Adrenal gland (tissue), 12 donors: ENCODE data around the gene OBP2B. TPM values are rescaled to one million over a fixed set of nuclear protein-coding genes. Genes with fewer than 3 reads are reported as not detected.
A peak's percentile ranks its signal among the peaks of the same experiment; 100 is the strongest.

ENCODE experiments used
- DNase-seq, 7 donors: peaks; one replicate each; pipeline ENCODE4 v3.0.0-alpha.2; 2019 to 2020
- H3K27ac ChIP-seq, 5 donors: fragments of 200-600 bp; sonication (generic) in 4 of 5; 1 replicate in 3 of 5; 2 replicates in 2 of 5; pipeline versions ENCODE4 v1.5.1 to v1.8.0; 2016 to 2020; ENCODE audit warnings: mild to moderate bottlenecking in 1 of 5
- H3K27me3 ChIP-seq: fragments of 200-600 bp; 2 replicates; pipeline ENCODE4 v1.8.0; 2021
- H3K36me3 ChIP-seq, 2 donors: fragments of 200-600 bp; replicated peaks in 1 of 2; 1 replicate in 1 of 2; 2 replicates in 1 of 2; pipeline versions ENCODE4 v1.5.1 to v1.8.0; 2018 to 2022
- H3K4me1 ChIP-seq, 2 donors: fragments of 200-600 bp; replicated peaks in 1 of 2; 1 replicate in 1 of 2; 2 replicates in 1 of 2; pipeline versions ENCODE4 v1.5.1 to v1.8.0; 2018 to 2021
- H3K4me3 ChIP-seq, 4 donors: fragments of 200-600 bp; sonication (generic) in 3 of 4; one replicate each; pipeline ENCODE4 v1.5.1; 2016 to 2018
- H3K9me3 ChIP-seq, 3 donors: fragments of 200-600 bp; sonication (generic) in 1 of 3; replicated peaks in 1 of 3; 1 replicate in 2 of 3; 2 replicates in 1 of 3; pipeline versions ENCODE4 v1.5.1 to v1.8.0; 2016 to 2021
- CTCF ChIP-seq, 6 experiments: fragments of 450-650 bp in 4 of 6; fragments of 200-600 bp in 2 of 6; sonication (generic) in 1 of 6; IDR thresholded peaks; 1 replicate in 5 of 6; 2 replicates in 1 of 6; pipeline versions ENCODE4 v1.5.1 to v1.8.0; 2016 to 2021; ENCODE audit warnings: antibody characterized with exemption in 6 of 6, mild to moderate bottlenecking in 2 of 6, moderate library complexity in 1 of 6
- POLR2A ChIP-seq, 2 donors: fragments of 450-650 bp; IDR thresholded peaks; one replicate each; pipeline ENCODE4 v1.6.1; 2017; ENCODE audit warnings: antibody characterized with exemption in 2 of 2, mild to moderate bottlenecking in 2 of 2, moderate library complexity in 1 of 2
- WGBS, 4 donors: extraction: QIAGEN DNeasy Blood & Tissue Kit in 2 of 4; methylation state at CpG; one replicate each; pipeline versions ENCODE4 v1.1.5 to v1.1.7; 2013 to 2017; 5-methylcytosine and 5-hydroxymethylcytosine counted together
- intact Hi-C, 2 donors: fragments of 100-400 bp; cut with DNase I; formaldehyde crosslinking; loops; one replicate each; pipeline versions ENCODE4 v1.14.1 to v1.15.0; 2022 to 2023
- polyA plus RNA-seq, 3 donors: library from polyadenylated mRNA; stranded (reverse); fragments of 200-250 nt in 2 of 3; fragments of 350-450 nt in 1 of 3; fragmentation: Illumina TruSeq in 1 of 3; extraction: RNeasy Lipid Tissue Mini Kit (QIAGEN cat#74804) in 1 of 3; gene quantifications; one replicate each; pipeline ENCODE4 v1.2.3, GENCODE V29; 2013 to 2014
- total RNA-seq, 9 donors: library from RNA; depleted of rRNA in 4 of 9; stranded (reverse); fragments of >200 nt in 4 of 9; fragments of 120-200 nt in 1 of 9; fragmentation: NEBNext Ultra II Directional in 1 of 9; extraction: Animal tissue kit (Norgen Biotek cat#: 25700) in 1 of 9; gene quantifications; one replicate each; pipeline versions ENCODE4 v1.1.0 to v1.2.4, GENCODE V29; 2013 to 2023
- donor health status: healthy with polysubstance abuse.
- donor health status: Bipolar disorder and iron deficiency.
- donor health status: DM: yes; HTN: yes; CAD: no.
- donor health status: DM: no; HTN: no; CAD: no.
- donor health status: DM: no; HTN: no; CAD: no.
- donor health status: DM: yes; HTN: yes; CAD: no.

OBP2B gene
- total and polyA plus RNA-seq, 12 donors, result 0.11 to 0.32 TPM; not detected in 10

- TF ChIP-seq CTCF (IDR thresholded peaks at IDR 0.05) (no peak), POLR2A (IDR thresholded peaks at IDR 0.05) (no peak)
- DNase-seq, result peak in 2 of 7 donors; percentile 4 to 17
- Histone ChIP-seq H3K9me3 (no peaks in the 10 kb centered on the region), H3K4me3 (no peak overlapping the region), H3K27me3 (no peaks in the 10 kb centered on the region), H3K36me3 (no peaks in the 10 kb centered on the region), H3K27ac (no peak overlapping the region), H3K4me1 (peaks cover 15 to 22% of the 10 kb centered on the region in 2 donors)
- intact Hi-C loops, result no loop called here
- WGBS, 4 donors, result 63 to 86% (median 80%) methylated on average over 9 to 17 of the region's 17 CpGs
Measured at GRCh38 chr9:133166392-133166791, 42.7 kb downstream of the OBP2B start.

GRCh38 chr9:133165452-133165730 is 43.7 kb downstream of the OBP2B start:
- Histone ChIP-seq H3K27me3 (no peaks in the 10 kb centered on the region), H3K9me3 (no peaks in the 10 kb centered on the region), H3K4me3 (no peak overlapping the region), H3K36me3 (no peaks in the 10 kb centered on the region), H3K27ac (no peak overlapping the region), H3K4me1 (peaks cover 15 to 26% of the 10 kb centered on the region in 2 donors)
- WGBS, 4 donors, result 88 to 93% (median 92%) methylated on average over 2 of the region's 2 CpGs
- DNase-seq, result peak in 1 of 7 donors; percentile 10
- intact Hi-C loops, result no loop called here
- TF ChIP-seq POLR2A (IDR thresholded peaks at IDR 0.05), result no peak
- no peak for TF ChIP-seq CTCF (IDR thresholded peaks at IDR 0.05)

GRCh38 chr9:133164191-133164590 is 44.9 kb downstream of the OBP2B start:
- WGBS, 4 donors, result 70 to 76% (median 72%) methylated on average over 11 to 13 of the region's 13 CpGs
- intact Hi-C loops, result no loop called here

GRCh38 chr9:133163504-133164172 is 45.4 kb downstream of the OBP2B start, which contains the start of gene GBGT1:
GBGT1 (minus strand) TSS chr9:133163914; CDS start chr9:133162412, 1,502 bp downstream.
- peak within 1 kb of the TSS in 4 of 5 donors; percentile 9 to 82 (median 62) for H3K27ac ChIP-seq
- DNase-seq, result peak; percentile 58 to 79 (median 68)

More at GRCh38 chr9:133164191-133164590, 44.9 kb downstream of the OBP2B start:
- Histone ChIP-seq H3K4me1 (peaks cover 15 to 26% of the 10 kb centered on the region in 2 donors), H3K9me3 (no peaks in the 10 kb centered on the region), H3K36me3 (peaks cover 0 to 3% of the 10 kb centered on the region in 2 donors), H3K27me3 (no peaks in the 10 kb centered on the region), H3K4me3 (peak overlapping the region in 2 of 4 donors; percentile 66 to 73), H3K27ac (peak overlapping the region in 3 of 5 donors; percentile 55 to 82 (median 68))
- TF ChIP-seq POLR2A (IDR thresholded peaks at IDR 0.05) (no peak), CTCF (IDR thresholded peaks at IDR 0.05) (no peak)
- DNase-seq, result no peak

More at GRCh38 chr9:133163504-133164172, 45.4 kb downstream of the OBP2B start, which contains the start of gene GBGT1:
- Histone ChIP-seq H3K4me1 (peaks cover 15 to 26% of the 10 kb centered on the region in 2 donors), H3K27me3 (no peaks in the 10 kb centered on the region), H3K4me3 (peak within 1 kb of the TSS; percentile 5 to 73 (median 68)), H3K36me3 (peaks cover 0 to 6% of the 10 kb centered on the region in 2 donors), H3K9me3 (no peaks in the 10 kb centered on the region)
- TF ChIP-seq CTCF (IDR thresholded peaks at IDR 0.05), result no peak
- TF ChIP-seq POLR2A (IDR thresholded peaks at IDR 0.05), result peak; percentile 34 to 70
- intact Hi-C loops, result no loop called here
- 2 to 4% (median 3%) methylated on average over 25 to 56 of the region's 56 CpGs for WGBS, 4 donors
